ENCODE results near the gene AKT2.
A peak's percentile ranks its signal among the peaks of the same experiment; 100 is the strongest.

Gene AKT2

GRCh38 chr19:40300668-40301067 lies 15.5 kb upstream of the AKT2 start:
- DNase-seq (ENCODE audit: low read depth, low spot score) = no peak

GRCh38 chr19:40298026-40298425 lies 12.9 kb upstream of the AKT2 start:
- DNase-seq (ENCODE audit: low read depth, low spot score) = no peak

- no peak for DNase-seq (ENCODE audit: low read depth, low spot score)
Measured at GRCh38 chr19:40294560-40294959, 9.4 kb upstream of the AKT2 start.

- no peak for DNase-seq (ENCODE audit: low read depth, low spot score)
Measured at GRCh38 chr19:40286971-40287421, 1.9 kb upstream of the AKT2 start.

- no peak for DNase-seq (ENCODE audit: low read depth, low spot score)
Measured at GRCh38 chr19:40286235-40286970, 1.3 kb upstream of the AKT2 start.

GRCh38 chr19:40285353-40286234 lies 449 bp upstream of the AKT2 start:
- DNase-seq (ENCODE audit: low read depth, low spot score) = peak; percentile 100

GRCh38 chr19:40284251-40284500 lies 969 bp downstream of the AKT2 start:
- DNase-seq (ENCODE audit: low read depth, low spot score) = no peak

- DNase-seq (ENCODE audit: low read depth, low spot score) = no peak
Measured at GRCh38 chr19:40283414-40284250, 1.5 kb downstream of the AKT2 start.

- no peak for DNase-seq (ENCODE audit: low read depth, low spot score)
Measured at GRCh38 chr19:40282920-40283319, 2.2 kb downstream of the AKT2 start.

- no peak for DNase-seq (ENCODE audit: low read depth, low spot score)
Measured at GRCh38 chr19:40282209-40282580, 3.0 kb downstream of the AKT2 start.

- no peak for DNase-seq (ENCODE audit: low read depth, low spot score)
Measured at GRCh38 chr19:40281381-40282208, 3.5 kb downstream of the AKT2 start.

GRCh38 chr19:40280608-40281221 lies 4.4 kb downstream of the AKT2 start:
- DNase-seq (ENCODE audit: low read depth, low spot score) = peak; percentile 63

- DNase-seq (ENCODE audit: low read depth, low spot score) = peak; percentile 83
Measured at GRCh38 chr19:40279761-40280607, 5.2 kb downstream of the AKT2 start.

- no peak for DNase-seq (ENCODE audit: low read depth, low spot score)
Measured at GRCh38 chr19:40279120-40279551, 6.0 kb downstream of the AKT2 start.

- DNase-seq (ENCODE audit: low read depth, low spot score) = no peak
Measured at GRCh38 chr19:40278361-40279035, 6.6 kb downstream of the AKT2 start.

- DNase-seq (ENCODE audit: low read depth, low spot score) = no peak
Measured at GRCh38 chr19:40277356-40278059, 7.6 kb downstream of the AKT2 start.

- no peak for DNase-seq (ENCODE audit: low read depth, low spot score)
Measured at GRCh38 chr19:40274585-40275544, 10.3 kb downstream of the AKT2 start.
